Measurements from ENCODE around the gene LARGE2. TPM values are rescaled to one million over a fixed set of nuclear protein-coding genes. Genes with fewer than 3 reads are reported as not detected.
"Not testable (repeated sequence)": the region's sequence is repeated elsewhere in the genome, so short reads cannot be mapped to it uniquely, and the experiment has no call there.

LARGE2 gene
- total RNA-seq, 2 donors from 2014 or later: 0.90 to 1.4 TPM

GRCh38 chr11:45900916-45901617, 21.4 kb upstream of the LARGE2 start:
- Mint-ChIP-seq H3K27me3 (ENCODE audit: low read depth) (peaks cover 18% of the 10 kb centered on the region), H3K27ac (no peak overlapping the region), H3K4me3 (peak overlapping the region; percentile 22 to 70), H3K36me3 (ENCODE audit: insufficient read depth in 2 of 2) (no peaks in the 10 kb centered on the region), H3K9me3 (no peaks in the 10 kb centered on the region), H3K4me1 (ENCODE audit: low read depth) (no peaks in the 10 kb centered on the region)
- no peak for DNase-seq
- ATAC-seq (replicated peaks in 1 of 2): no peak

GRCh38 chr11:45901626-45902025, 20.8 kb upstream of the LARGE2 start:
- H3K4me3 Mint-ChIP-seq: no peak overlapping the region
- ATAC-seq (replicated peaks in 1 of 2) (no peak), DNase-seq (no peak)
- H3K27ac Mint-ChIP-seq: no peak overlapping the region
- H3K9me3 Mint-ChIP-seq: no peaks in the 10 kb centered on the region
- H3K27me3 Mint-ChIP-seq (ENCODE audit: low read depth): peaks cover 18% of the 10 kb centered on the region
- H3K4me1 Mint-ChIP-seq (ENCODE audit: low read depth): no peaks in the 10 kb centered on the region
- H3K36me3 Mint-ChIP-seq (ENCODE audit: insufficient read depth in 2 of 2): no peaks in the 10 kb centered on the region

- no peaks in the 10 kb centered on the region for H3K4me1 Mint-ChIP-seq (ENCODE audit: low read depth)
- H3K36me3 Mint-ChIP-seq (ENCODE audit: insufficient read depth in 2 of 2): no peaks in the 10 kb centered on the region
- DNase-seq: no peak
- no peak for ATAC-seq (replicated peaks in 1 of 2)
- no peak overlapping the region for H3K4me3 Mint-ChIP-seq
- H3K27me3 Mint-ChIP-seq (ENCODE audit: low read depth): peaks cover 16% of the 10 kb centered on the region
- H3K27ac Mint-ChIP-seq: no peak overlapping the region
- H3K9me3 Mint-ChIP-seq: no peaks in the 10 kb centered on the region
Observed at GRCh38 chr11:45902452-45903380, 19.7 kb upstream of the LARGE2 start.

- H3K27me3 Mint-ChIP-seq (ENCODE audit: low read depth): peaks cover 10% of the 10 kb centered on the region
- H3K27ac Mint-ChIP-seq: no peak overlapping the region
- H3K4me3 Mint-ChIP-seq: no peak overlapping the region
- H3K36me3 Mint-ChIP-seq (ENCODE audit: insufficient read depth in 2 of 2): no peaks in the 10 kb centered on the region
- H3K9me3 Mint-ChIP-seq: no peaks in the 10 kb centered on the region
- no peaks in the 10 kb centered on the region for H3K4me1 Mint-ChIP-seq (ENCODE audit: low read depth)
- ATAC-seq (replicated peaks in 1 of 2) (no peak), DNase-seq (no peak)
Observed at GRCh38 chr11:45904309-45904915, 18.0 kb upstream of the LARGE2 start.

GRCh38 chr11:45905095-45905494, 17.4 kb upstream of the LARGE2 start:
- Mint-ChIP-seq H3K9me3 (no peaks in the 10 kb centered on the region), H3K4me3 (no peak overlapping the region), H3K36me3 (ENCODE audit: insufficient read depth in 2 of 2) (no peaks in the 10 kb centered on the region), H3K27ac (no peak overlapping the region), H3K4me1 (ENCODE audit: low read depth) (no peaks in the 10 kb centered on the region), H3K27me3 (ENCODE audit: low read depth) (peaks cover 10% of the 10 kb centered on the region)
- DNase-seq (no peak), ATAC-seq (replicated peaks in 1 of 2) (no peak)

GRCh38 chr11:45905576-45905975, 16.9 kb upstream of the LARGE2 start:
- not testable (repeated sequence) for ATAC-seq (replicated peaks in 1 of 2)

GRCh38 chr11:45906096-45906682, 16.3 kb upstream of the LARGE2 start:
- Mint-ChIP-seq H3K9me3 (no peaks in the 10 kb centered on the region), H3K4me1 (ENCODE audit: low read depth) (no peaks in the 10 kb centered on the region), H3K4me3 (no peak overlapping the region)

More at GRCh38 chr11:45905576-45905975, 16.9 kb upstream of the LARGE2 start:
- not testable (repeated sequence) for H3K9me3 Mint-ChIP-seq; DNase-seq; H3K4me3 Mint-ChIP-seq; H3K27ac Mint-ChIP-seq; H3K36me3 Mint-ChIP-seq (ENCODE audit: insufficient read depth in 2 of 2); H3K4me1 Mint-ChIP-seq (ENCODE audit: low read depth); H3K27me3 Mint-ChIP-seq (ENCODE audit: low read depth)

GRCh38 chr11:45906965-45907611, 15.4 kb upstream of the LARGE2 start, which contains the start of gene FREY1:
TSS of gene FREY1 (minus strand) at chr11:45907271. CDS start at chr11:45907245, 26 bp downstream.
- Mint-ChIP-seq H3K27ac (no peak within 1 kb of the TSS), H3K27me3 (ENCODE audit: low read depth) (no peaks in the 10 kb centered on the region)
- DNase-seq: no peak

More at GRCh38 chr11:45906096-45906682, 16.3 kb upstream of the LARGE2 start:
- ATAC-seq (replicated peaks in 1 of 2) (no peak), DNase-seq (no peak)
- H3K27ac Mint-ChIP-seq: no peak overlapping the region
- H3K36me3 Mint-ChIP-seq (ENCODE audit: insufficient read depth in 2 of 2): peaks cover 0 to 1% of the 10 kb centered on the region in 2 donors
- no peaks in the 10 kb centered on the region for H3K27me3 Mint-ChIP-seq (ENCODE audit: low read depth)

GRCh38 chr11:45907911-45908370, 14.5 kb upstream of the LARGE2 start:
- DNase-seq (no peak), ATAC-seq (replicated peaks in 1 of 2) (no peak)
- H3K4me1 Mint-ChIP-seq (ENCODE audit: low read depth): no peaks in the 10 kb centered on the region
- no peak overlapping the region for H3K27ac Mint-ChIP-seq
- H3K9me3 Mint-ChIP-seq: no peaks in the 10 kb centered on the region
- peaks cover 0 to 3% of the 10 kb centered on the region in 2 donors for H3K36me3 Mint-ChIP-seq (ENCODE audit: insufficient read depth in 2 of 2)
- H3K27me3 Mint-ChIP-seq (ENCODE audit: low read depth): no peaks in the 10 kb centered on the region
- H3K4me3 Mint-ChIP-seq: no peak overlapping the region

More at GRCh38 chr11:45906965-45907611, 15.4 kb upstream of the LARGE2 start, which contains the start of gene FREY1:
- H3K9me3 Mint-ChIP-seq: no peaks in the 10 kb centered on the region
- no peaks in the 10 kb centered on the region for H3K4me1 Mint-ChIP-seq (ENCODE audit: low read depth)
- ATAC-seq (replicated peaks in 1 of 2): no peak
- H3K36me3 Mint-ChIP-seq (ENCODE audit: insufficient read depth in 2 of 2): peaks cover 0 to 3% of the 10 kb centered on the region in 2 donors
- no peak within 1 kb of the TSS for H3K4me3 Mint-ChIP-seq

GRCh38 chr11:45909594-45910475, 12.6 kb upstream of the LARGE2 start:
- Mint-ChIP-seq H3K4me1 (ENCODE audit: low read depth) (no peaks in the 10 kb centered on the region), H3K9me3 (no peaks in the 10 kb centered on the region), H3K36me3 (ENCODE audit: insufficient read depth in 2 of 2) (peaks cover 0 to 3% of the 10 kb centered on the region in 2 donors), H3K4me3 (no peak overlapping the region), H3K27me3 (ENCODE audit: low read depth) (no peaks in the 10 kb centered on the region), H3K27ac (no peak overlapping the region)
- DNase-seq (no peak), ATAC-seq (replicated peaks in 1 of 2) (no peak)

GRCh38 chr11:45910623-45911022, 11.8 kb upstream of the LARGE2 start:
- Mint-ChIP-seq H3K27me3 (ENCODE audit: low read depth) (no peaks in the 10 kb centered on the region), H3K27ac (no peak overlapping the region), H3K4me1 (ENCODE audit: low read depth) (peaks cover 4% of the 10 kb centered on the region), H3K4me3 (no peak overlapping the region), H3K36me3 (ENCODE audit: insufficient read depth in 2 of 2) (peaks cover 1 to 3% of the 10 kb centered on the region in 2 donors), H3K9me3 (no peaks in the 10 kb centered on the region)
- DNase-seq (no peak), ATAC-seq (replicated peaks in 1 of 2) (no peak)
